ENCODE measurements around the gene GRAP. TPM values are rescaled to one million over a fixed set of nuclear protein-coding genes. Genes with fewer than 3 reads are reported as not detected.

Gene GRAP
- total RNA-seq, 2 experiments from 2014 or later, result 11.9 to 12.2 TPM

DNA sequence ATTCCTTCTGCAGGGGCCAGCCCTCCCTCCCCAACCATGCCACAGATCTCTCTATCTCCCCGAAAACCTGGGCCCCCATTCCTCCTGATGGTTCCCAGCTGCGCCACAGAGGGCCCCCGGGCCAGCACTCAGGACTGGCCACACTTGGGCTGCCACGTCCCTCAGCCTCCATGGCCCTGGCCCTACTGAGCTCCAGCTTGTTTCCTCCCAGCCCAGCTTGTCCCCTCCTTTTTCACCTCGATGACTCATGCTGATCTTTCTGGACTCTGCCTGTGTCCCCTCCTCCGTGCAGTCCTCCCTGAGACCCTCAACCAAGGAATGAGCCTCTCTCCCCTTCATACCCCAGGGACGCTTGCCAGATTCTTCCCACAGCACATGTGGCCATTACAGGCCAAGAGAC is 31.3 kb downstream of the GRAP start:
- POLR2A ChIA-PET, result interaction anchor here (1.4 kb wide), 1 partner anchor 11 kb away, joined by 4 read pairs; the partner anchor contains the start of gene FAM83G
- TF ChIP-seq, protein P1, sequence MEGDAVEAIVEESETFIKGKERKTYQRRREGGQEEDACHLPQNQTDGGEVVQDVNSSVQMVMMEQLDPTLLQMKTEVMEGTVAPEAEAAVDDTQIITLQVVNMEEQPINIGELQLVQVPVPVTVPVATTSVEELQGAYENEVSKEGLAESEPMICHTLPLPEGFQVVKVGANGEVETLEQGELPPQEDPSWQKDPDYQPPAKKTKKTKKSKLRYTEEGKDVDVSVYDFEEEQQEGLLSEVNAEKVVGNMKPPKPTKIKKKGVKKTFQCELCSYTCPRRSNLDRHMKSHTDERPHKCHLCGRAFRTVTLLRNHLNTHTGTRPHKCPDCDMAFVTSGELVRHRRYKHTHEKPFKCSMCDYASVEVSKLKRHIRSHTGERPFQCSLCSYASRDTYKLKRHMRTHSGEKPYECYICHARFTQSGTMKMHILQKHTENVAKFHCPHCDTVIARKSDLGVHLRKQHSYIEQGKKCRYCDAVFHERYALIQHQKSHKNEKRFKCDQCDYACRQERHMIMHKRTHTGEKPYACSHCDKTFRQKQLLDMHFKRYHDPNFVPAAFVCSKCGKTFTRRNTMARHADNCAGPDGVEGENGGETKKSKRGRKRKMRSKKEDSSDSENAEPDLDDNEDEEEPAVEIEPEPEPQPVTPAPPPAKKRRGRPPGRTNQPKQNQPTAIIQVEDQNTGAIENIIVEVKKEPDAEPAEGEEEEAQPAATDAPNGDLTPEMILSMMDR (IDR thresholded peaks at IDR 0.05), result no peak
- CTCF ChIA-PET, result interaction anchor here (1.4 kb wide), 1 partner anchor 54 kb away, joined by 3 read pairs; no protein-coding TSS in a partner anchor
- no peaks in the 10 kb centered on the region for H3K9me3 Mint-ChIP-seq
- intact Hi-C loops (cut with micrococcal nuclease), result no loop called here
- H3K27me3 Mint-ChIP-seq, result no peaks in the 10 kb centered on the region
- DNase-seq (no peak), ATAC-seq (no peak)
- no peak overlapping the region for H3K27ac Mint-ChIP-seq
- peaks cover 5% of the 10 kb centered on the region for H3K4me1 Mint-ChIP-seq (ENCODE audit: low read depth)
- H3K36me3 Mint-ChIP-seq (ENCODE audit: low read depth), result no peaks in the 10 kb centered on the region
- no peak overlapping the region for H3K4me3 Mint-ChIP-seq

DNA sequence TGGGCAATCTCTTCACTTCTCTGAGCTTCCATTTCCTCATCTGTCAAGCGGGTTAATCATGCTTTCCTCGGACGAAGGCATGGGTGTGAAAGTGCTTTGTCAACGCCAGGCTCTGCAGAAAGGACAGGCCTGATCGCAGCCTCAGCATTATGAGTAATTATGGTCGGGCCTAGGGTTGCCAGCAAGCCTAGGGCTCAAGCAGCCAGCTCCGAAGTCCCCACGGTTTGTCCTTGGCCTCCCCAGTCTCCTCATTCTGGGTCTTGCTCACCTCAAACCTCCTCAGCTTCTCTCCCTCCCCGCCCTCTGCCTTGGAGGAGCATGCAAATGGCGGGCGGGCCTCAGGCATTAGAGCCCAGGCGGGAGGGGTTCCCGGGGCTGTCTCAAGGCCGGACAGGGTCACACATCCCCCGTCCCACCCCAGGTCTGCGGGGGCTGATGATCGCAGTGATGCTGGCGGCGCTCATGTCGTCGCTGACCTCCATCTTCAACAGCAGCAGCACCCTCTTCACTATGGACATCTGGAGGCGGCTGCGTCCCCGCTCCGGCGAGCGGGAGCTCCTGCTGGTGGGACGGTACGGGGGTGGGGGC is 32.0 kb downstream of the GRAP start:
- intact Hi-C loops (cut with micrococcal nuclease), result no loop called here
- CTCF ChIA-PET, result interaction anchor here (1.4 kb wide), 1 partner anchor 54 kb away, joined by 3 read pairs; no protein-coding TSS in a partner anchor
- no peak for ATAC-seq

DNA sequence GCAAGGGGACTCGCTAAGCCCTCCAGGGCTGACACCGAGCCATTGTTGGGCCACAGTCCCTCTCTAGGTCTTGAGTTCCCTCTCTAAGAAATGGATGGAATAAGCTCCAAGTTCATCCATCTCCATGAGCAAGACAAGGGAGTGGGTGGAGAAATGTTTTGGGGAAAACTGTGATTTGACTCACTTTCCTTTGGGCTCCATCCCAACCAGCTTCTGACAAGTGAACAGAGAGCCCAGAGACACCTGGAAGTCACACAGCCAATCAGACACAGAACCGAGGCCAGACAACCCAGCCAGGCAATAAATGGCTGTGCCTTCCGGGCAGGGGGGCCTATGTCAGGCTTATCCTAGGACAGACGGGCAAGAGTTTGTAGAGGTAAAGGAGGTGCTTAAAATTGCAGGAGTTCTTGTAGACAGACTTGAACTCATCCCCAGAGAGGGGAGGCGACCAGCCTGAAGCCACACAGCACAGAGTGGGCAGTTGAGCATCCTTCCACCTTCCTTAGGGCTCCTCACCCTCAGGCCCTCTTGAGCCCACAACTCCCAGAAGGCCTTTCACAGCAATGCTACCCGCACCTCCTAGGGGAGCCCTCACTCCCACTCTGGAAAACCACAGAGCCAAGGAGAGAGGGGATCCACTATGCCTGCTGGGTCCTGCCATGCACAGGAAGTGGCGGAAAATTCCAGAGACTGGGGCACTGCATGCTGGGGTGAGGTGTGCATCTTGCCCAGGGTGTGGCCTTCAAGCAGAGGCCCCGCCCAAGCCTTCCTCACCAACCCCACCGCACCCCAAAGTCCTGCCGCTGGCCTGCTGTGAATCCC is 32.7 kb downstream of the GRAP start:
- no peaks in the 10 kb centered on the region for H3K27me3 Mint-ChIP-seq
- POLR2A ChIA-PET, result interaction anchor here (1.4 kb wide), 1 partner anchor 9 kb away, joined by 4 read pairs; the partner anchor contains the start of gene FAM83G
- CTCF ChIA-PET, result interaction anchor here (1.4 kb wide), 1 partner anchor 53 kb away, joined by 3 read pairs; no protein-coding TSS in a partner anchor

More for the DNA sequence above, 32.0 kb downstream of the GRAP start:
- POLR2A ChIA-PET, result interaction anchor here (1.4 kb wide), 1 partner anchor 10 kb away, joined by 4 read pairs; the partner anchor contains the start of gene FAM83G
- H3K27me3 Mint-ChIP-seq, result no peaks in the 10 kb centered on the region
- no peak overlapping the region for H3K4me3 Mint-ChIP-seq
- no peak overlapping the region for H3K27ac Mint-ChIP-seq
- TF ChIP-seq, protein P1 (IDR thresholded peaks at IDR 0.05), result no peak
- no peaks in the 10 kb centered on the region for H3K36me3 Mint-ChIP-seq (ENCODE audit: low read depth)
- H3K9me3 Mint-ChIP-seq, result no peaks in the 10 kb centered on the region
- H3K4me1 Mint-ChIP-seq (ENCODE audit: low read depth), result peaks cover 5% of the 10 kb centered on the region
- no peak for DNase-seq

DNA sequence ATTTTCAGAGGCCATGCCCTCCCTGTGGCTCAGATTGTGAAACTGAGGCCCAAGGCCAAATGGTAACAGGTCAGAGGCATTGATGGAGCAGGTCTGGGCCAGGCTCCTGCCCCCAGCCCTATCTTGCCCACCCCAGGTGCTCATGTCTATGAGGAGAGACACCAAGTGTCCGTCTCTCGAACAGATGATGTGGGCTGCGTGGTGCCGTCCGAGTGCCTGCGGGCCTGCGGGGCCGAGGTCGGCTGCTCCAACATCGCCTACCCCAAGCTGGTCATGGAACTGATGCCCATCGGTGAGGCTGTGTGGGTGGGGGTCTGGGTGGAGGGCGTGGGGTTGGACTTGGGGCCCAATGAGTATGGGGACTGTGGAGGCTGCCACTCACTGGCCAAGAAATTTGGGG is 33.5 kb downstream of the GRAP start:
- Mint-ChIP-seq H3K4me3 (no peak overlapping the region), H3K9me3 (no peaks in the 10 kb centered on the region), H3K4me1 (ENCODE audit: low read depth) (peaks cover 5% of the 10 kb centered on the region), H3K36me3 (ENCODE audit: low read depth) (no peaks in the 10 kb centered on the region), H3K27ac (no peak overlapping the region), H3K27me3 (no peaks in the 10 kb centered on the region)
- intact Hi-C loops (cut with micrococcal nuclease), result no loop called here
- POLR2A ChIA-PET, result no interaction called here
- CTCF ChIA-PET, result no interaction called here
- DNase-seq, result no peak
- TF ChIP-seq, protein P1 (IDR thresholded peaks at IDR 0.05), result no peak
- ATAC-seq, result no peak

More for the DNA sequence above, 32.7 kb downstream of the GRAP start:
- Mint-ChIP-seq H3K36me3 (ENCODE audit: low read depth) (no peaks in the 10 kb centered on the region), H3K4me3 (no peak overlapping the region), H3K9me3 (no peaks in the 10 kb centered on the region), H3K27ac (no peak overlapping the region), H3K4me1 (ENCODE audit: low read depth) (peaks cover 5% of the 10 kb centered on the region)
- ATAC-seq (no peak), DNase-seq (no peak)
- intact Hi-C loops (cut with micrococcal nuclease), result no loop called here
- TF ChIP-seq, protein P1 (IDR thresholded peaks at IDR 0.05), result no peak

Measured in activated CD8-positive, alpha-beta T cell treated with anti-CD3 and anti-CD28 coated beads for 36 hours (primary cell).